ENCODE measurements around the gene KRT20. TPM values are rescaled to one million over a fixed set of nuclear protein-coding genes. Genes with fewer than 3 reads are reported as not detected.
A peak's percentile ranks its signal among the peaks of the same experiment; 100 is the strongest.

KRT20 gene
- total and polyA plus RNA-seq, 9 of the 15 experiments (the other 6 are each of a cell fraction or from before 2014, with no cell fraction given), result 0.44 TPM; not detected in 8

GRCh38 chr17:40827746-40828453 lies 57.1 kb downstream of the KRT20 start (continued):
- TF ChIP-seq, protein P1, sequence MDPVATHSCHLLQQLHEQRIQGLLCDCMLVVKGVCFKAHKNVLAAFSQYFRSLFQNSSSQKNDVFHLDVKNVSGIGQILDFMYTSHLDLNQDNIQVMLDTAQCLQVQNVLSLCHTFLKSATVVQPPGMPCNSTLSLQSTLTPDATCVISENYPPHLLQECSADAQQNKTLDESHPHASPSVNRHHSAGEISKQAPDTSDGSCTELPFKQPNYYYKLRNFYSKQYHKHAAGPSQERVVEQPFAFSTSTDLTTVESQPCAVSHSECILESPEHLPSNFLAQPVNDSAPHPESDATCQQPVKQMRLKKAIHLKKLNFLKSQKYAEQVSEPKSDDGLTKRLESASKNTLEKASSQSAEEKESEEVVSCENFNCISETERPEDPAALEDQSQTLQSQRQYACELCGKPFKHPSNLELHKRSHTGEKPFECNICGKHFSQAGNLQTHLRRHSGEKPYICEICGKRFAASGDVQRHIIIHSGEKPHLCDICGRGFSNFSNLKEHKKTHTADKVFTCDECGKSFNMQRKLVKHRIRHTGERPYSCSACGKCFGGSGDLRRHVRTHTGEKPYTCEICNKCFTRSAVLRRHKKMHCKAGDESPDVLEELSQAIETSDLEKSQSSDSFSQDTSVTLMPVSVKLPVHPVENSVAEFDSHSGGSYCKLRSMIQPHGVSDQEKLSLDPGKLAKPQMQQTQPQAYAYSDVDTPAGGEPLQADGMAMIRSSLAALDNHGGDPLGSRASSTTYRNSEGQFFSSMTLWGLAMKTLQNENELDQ (CRISPR knock-in tag; IDR thresholded peaks at IDR 0.05; ENCODE audit: borderline replicate concordance), result no peak
- TF ChIP-seq ETV6 (IDR thresholded peaks at IDR 0.05; ENCODE audit: borderline replicate concordance in 1 of 2, low read depth in 2 of 2, low read length in 1 of 2) (peak in 1 of 2 experiments; percentile 77; a peak in 2 of 4 replicates), ETV6 (CRISPR knock-in tag; IDR thresholded peaks at IDR 0.05; ENCODE audit: borderline replicate concordance) (no peak), ZNF324 (CRISPR knock-in tag; IDR thresholded peaks at IDR 0.05) (no peak), ZKSCAN3 (CRISPR knock-in tag; IDR thresholded peaks at IDR 0.05) (no peak), ZNF644 (tag; IDR thresholded peaks at IDR 0.05; ENCODE audit: low read depth) (peak; percentile 94), CSDE1 (IDR thresholded peaks at IDR 0.05) (0 out of 4 replicates have a peak, but pooled peaks of 1 of the 2 experiments have one; percentile 21), MEF2D (tag; conservative IDR thresholded peaks at IDR 0.05; ENCODE audit: low read depth) (peak; percentile 84), CREBBP (IDR thresholded peaks at IDR 0.05; ENCODE audit: low read depth, low read length) (no peak), BRD9 (IDR thresholded peaks at IDR 0.05; ENCODE audit: low read depth, partially characterized antibody) (peak; percentile 88), ZBTB5 (IDR thresholded peaks at IDR 0.05) (peak; percentile 61; the same call in 1 of the 2 replicates), RAD51 (IDR thresholded peaks at IDR 0.05; ENCODE audit: borderline replicate concordance, low read depth) (no peak), MLLT1 (IDR thresholded peaks at IDR 0.05) (peak; percentile 49 to 81; a peak in 3 of 4 replicates), BCOR (IDR thresholded peaks at IDR 0.05) (peak; percentile 90), EP300 (IDR thresholded peaks at IDR 0.05; ENCODE audit: low read length) (peak; percentile 93), CTBP1 (IDR thresholded peaks at IDR 0.05; ENCODE audit: borderline replicate concordance) (peak; percentile 95; the same call in 1 of the 2 replicates), SMARCE1 (IDR thresholded peaks at IDR 0.05) (peak; percentile 94), SRSF9 (IDR thresholded peaks at IDR 0.05; ENCODE audit: borderline replicate concordance, low read depth, low read length) (no peak), ZMIZ1 (IDR thresholded peaks at IDR 0.05; ENCODE audit: low read depth in 2 of 2, low read length in 2 of 2) (peak in 1 of 2 experiments; percentile 75; a peak in 2 of 4 replicates), SUPT5H (IDR thresholded peaks at IDR 0.05) (peak; percentile 67)
